Skin epidermis (tissue), 12 donors: ENCODE data around the gene COPS3.

Experiments used
- H3K27ac ChIP-seq, 21 experiments: fragments of 200-600 bp; sonication (generic) in 11 of 21; one replicate each; pipeline ENCODE4 v1.5.0; 2020; ENCODE audit warnings: mild to moderate bottlenecking in 3 of 21, inconsistent platforms in 2 of 21, moderate library complexity in 2 of 21
- H3K4me3 ChIP-seq, 7 experiments: fragments of 200-600 bp; sonication (generic) in 2 of 7; one replicate each; pipeline ENCODE4 v1.5.0; 2020; ENCODE audit warnings: inconsistent platforms in 2 of 7, mild to moderate bottlenecking in 2 of 7, moderate library complexity in 1 of 7

Gene COPS3

DNA sequence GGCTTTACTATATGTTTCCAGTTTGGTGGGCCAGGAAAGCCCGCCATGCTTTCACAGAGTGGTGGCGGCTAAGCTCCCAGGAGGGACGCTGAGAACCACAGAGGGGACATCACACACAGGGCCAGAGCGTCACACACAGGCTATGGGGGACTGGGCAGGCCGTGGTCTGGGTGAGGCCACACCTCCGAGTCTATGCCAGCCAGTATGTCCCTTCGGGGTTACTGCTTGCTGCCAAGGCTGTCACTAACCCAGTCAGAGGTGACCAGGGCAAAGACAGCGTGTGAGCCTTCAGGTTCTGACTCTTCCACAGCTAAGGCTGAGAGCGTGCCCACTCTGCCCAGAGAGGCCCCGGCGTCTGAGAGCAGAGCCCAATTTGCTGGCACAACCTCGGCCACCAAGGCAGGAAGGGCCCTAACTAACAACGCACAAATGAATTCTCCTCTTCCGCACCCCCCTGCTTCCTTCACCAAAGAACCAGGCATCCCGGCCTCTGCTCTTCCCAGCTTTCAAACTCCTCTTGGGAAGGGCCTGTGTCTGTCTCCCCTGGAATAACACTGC, 77.8 kb downstream of the COPS3 start:
- no peak overlapping the region for H3K27ac ChIP-seq
- no peak overlapping the region for H3K4me3 ChIP-seq

DNA sequence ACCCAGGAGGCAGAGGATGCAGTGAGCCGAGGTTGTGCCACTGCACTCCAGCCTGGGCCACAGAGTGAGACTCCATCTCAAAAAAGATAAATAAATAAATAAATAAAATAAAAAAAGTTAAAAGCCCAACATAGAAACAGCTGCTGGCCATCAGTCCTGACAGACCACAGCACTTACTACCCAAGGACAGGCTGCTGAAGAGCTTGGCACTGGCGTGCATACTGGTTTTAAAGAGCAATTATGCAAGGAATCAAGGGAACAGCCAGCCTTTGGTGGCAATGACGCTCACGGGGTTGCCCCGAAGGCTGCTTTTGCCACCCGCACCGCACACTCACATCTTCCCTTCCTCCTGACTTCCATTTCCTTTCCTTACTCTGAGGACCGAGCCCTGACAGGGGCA, 79.1 kb downstream of the COPS3 start:
- Histone ChIP-seq H3K27ac (no peak overlapping the region), H3K4me3 (no peak overlapping the region)

DNA sequence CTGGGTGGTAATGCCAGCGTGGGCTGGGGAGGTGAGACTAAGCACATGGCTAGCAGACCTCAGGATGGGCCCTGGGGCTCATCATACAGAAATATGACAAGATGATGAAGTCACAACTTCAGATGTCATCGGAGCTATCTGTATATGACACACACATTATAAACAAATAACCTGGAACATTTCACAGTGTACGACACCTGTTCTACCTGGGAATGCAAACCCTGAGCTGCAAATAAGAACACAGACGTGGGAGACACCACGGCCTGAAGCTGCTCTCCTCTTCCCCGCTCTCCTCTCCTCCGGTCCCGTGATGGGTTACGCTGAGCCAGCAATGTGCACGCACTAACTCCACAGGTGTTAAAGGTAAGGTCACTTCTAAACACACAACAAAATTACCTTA, 79.8 kb downstream of the COPS3 start:
- Histone ChIP-seq H3K27ac (no peak overlapping the region), H3K4me3 (no peak overlapping the region)

GRCh38 chr17:17200831-17201230, 80.2 kb downstream of the COPS3 start:
- Histone ChIP-seq H3K4me3 (no peak overlapping the region), H3K27ac (no peak overlapping the region)

- Histone ChIP-seq H3K4me3 (no peak overlapping the region), H3K27ac (no peak overlapping the region)
Observed at GRCh38 chr17:17200311-17200710, 80.7 kb downstream of the COPS3 start.

GRCh38 chr17:17198281-17198680, 82.8 kb downstream of the COPS3 start:
- H3K4me3 ChIP-seq: no peak overlapping the region
- H3K27ac ChIP-seq: no peak overlapping the region

GRCh38 chr17:17196776-17197175, 84.3 kb downstream of the COPS3 start:
- no peak overlapping the region for H3K27ac ChIP-seq
- no peak overlapping the region for H3K4me3 ChIP-seq
